Measurements from ENCODE around the gene LMF2.
"Not testable (repeated sequence)": the region's sequence is repeated elsewhere in the genome, so short reads cannot be mapped to it uniquely, and the experiment has no call there.

LMF2 gene

DNA sequence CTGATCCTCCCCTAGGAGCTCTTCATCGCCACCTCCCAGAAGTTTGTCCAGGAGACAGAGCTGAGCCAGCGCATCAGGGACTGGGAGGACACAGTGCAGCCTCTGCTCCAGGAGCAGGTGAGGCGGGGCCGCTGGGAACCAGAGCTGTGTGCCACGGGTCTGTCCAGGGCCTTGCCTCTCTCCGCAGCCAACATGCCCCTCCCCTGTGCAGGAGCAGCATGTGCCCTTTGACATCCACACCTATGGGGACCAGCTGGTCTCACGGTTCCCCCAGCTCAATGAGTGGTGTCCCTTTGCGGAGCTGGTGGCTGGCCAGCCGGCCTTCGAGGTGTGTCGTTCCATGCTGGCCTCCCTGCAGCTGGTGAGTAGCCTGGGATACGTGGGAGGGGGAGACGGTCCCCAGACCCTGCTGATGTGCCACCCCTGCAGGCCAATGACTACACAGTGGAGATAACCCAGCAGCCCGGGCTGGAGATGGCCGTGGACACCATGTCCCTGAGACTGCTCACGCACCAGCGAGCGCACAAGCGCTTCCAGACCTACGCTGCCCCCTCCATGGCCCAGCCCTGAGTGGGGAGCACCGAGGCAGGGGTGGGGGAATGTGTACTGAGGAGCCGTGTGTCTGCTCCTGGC lies 15.4 kb upstream of the LMF2 start:
- DNase-seq: no peak

DNA sequence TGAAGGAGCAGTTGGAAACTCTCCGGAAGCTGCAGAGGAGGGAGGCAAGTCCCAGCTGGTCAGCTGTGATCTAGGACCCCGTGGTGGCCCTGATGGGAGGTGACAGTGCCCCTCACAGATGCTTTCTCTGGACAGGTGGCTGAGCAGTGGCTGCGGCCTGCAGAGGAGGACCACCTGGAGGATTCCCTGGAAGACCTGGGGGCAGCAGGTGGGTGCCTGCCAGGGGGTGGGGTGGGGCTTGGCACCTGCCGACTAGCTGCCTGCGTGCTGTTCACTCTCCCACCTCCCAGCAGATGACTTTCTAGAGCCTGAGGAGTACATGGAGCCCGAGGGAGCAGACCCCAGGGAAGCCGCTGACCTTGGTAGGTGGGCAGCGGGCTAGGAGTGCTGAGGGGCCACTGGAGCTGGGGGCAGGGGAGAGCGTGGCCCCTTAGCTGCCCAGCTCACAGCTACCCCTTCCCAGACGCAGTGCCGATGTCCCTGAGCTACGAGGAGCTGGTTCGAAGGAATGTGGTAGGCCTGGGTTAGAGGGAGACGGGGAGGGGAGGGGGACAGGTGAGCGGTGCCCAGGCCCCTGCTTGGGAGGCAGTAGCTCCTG lies 14.8 kb upstream of the LMF2 start:
- no peak for DNase-seq

GRCh38 chr22:50521710-50522109 lies 14.2 kb upstream of the LMF2 start:
- no peak for DNase-seq

GRCh38 chr22:50520826-50521453 lies 13.4 kb upstream of the LMF2 start:
- no peak for DNase-seq

DNA sequence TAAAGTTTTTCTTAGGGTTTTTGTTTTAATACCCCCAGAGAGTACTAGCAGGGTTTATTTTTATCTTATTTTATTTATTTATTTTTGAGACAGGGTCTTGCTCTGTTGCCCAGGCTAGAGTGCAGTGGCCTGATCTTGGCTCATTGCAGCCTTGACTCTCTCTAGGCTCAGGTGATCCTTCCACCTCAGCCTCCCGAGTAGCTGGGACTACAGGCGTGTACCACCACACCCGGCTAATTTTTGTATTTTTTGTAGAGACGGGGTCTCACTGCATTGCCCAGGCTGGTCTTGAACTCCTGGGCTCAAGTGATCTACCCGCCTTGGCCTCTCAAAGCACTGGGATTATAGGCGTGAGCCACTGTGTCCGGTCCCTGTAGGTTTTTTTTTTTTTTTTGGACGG lies 12.7 kb upstream of the LMF2 start:
- DNase-seq: not testable (repeated sequence)

DNA sequence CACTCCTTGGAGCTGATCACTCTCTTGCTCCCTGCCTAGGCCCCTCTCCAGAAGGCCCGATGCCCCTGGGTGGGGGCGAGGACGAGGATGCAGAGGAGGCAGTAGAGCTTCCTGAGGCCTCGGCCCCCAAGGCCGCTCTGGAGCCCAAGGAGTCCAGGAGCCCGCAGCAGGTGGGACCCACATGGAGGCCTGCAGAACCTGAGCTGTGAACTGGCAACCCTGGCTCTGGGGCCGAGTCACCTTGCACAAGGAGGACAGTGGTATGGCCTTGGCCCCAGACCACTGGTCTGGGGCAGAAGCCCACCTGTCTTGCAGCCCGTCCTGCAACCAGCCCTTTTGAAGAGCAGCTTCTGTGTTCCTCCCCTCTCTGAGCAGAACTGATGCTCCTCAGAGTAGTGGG lies 11.6 kb upstream of the LMF2 start:
- no peak for DNase-seq

DNA sequence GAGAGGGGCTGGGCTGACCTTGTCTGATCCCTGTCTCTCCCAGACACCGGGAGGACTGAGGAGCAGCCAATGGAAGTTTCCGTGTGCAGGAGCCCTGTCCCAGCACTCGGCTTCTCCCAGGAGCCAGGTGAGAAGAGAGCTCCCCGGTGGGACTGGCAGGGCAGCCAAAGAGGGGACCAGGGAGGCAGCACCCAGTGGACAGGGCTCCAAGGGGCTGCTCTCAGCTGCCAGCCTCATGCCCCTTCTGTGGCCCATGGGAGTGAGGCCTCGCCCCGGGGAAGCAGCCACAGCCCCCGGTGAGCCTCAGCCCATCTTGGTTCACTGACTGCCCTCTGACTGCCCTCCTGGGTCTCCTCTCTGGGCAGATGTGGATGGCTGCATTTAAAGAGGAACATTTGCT lies 11.1 kb upstream of the LMF2 start:
- no peak for DNase-seq

GRCh38 chr22:50517495-50518260 lies 10.2 kb upstream of the LMF2 start:
- no peak for DNase-seq

DNA sequence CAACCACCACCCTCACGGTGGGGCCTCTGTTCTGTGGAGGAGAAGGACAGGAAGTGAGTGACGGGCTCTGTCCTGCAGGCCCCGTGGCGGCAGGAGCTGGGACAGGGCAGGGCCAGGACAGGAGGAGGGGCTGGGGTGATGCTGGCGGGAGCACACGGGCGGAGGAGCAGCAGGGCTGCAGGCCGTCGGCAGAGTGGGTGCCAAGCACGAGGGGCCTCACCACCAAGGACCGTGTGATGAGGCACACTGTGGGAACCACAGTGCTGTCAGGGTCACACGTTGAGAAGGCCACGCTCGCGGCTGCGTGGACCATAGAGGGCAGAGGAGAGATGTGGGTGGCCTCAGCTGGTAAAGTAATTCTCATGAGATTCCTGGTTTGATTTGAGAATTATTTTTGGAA lies 9.4 kb upstream of the LMF2 start:
- no peak for DNase-seq

- no peak for DNase-seq
These were observed 8.6 kb upstream of the LMF2 start for GRCh38 chr22:50516068-50516467.

DNA sequence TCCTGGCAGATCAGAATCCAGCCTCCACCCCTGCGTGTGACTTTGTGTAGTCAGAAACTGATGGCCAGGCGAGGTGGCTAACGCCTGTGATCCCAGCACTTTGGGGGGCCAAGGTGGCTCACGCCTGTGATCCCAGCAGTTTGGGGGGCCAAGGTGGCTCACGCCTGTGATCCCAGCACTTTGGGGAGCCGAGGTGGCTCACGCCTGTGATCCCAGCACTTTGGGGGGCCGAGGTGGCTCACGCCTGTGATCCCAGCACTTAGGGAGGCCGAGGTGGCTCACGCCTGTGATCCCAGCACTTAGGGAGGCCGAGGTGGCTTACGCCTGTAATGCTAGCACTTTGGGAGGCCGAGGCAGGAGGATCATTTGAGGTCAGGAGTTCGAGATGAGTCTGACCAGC lies 5.7 kb upstream of the LMF2 start:
- DNase-seq: no peak

- no peak for DNase-seq
These were observed 1.4 kb upstream of the LMF2 start for GRCh38 chr22:50508897-50509296.

- peak; percentile 97 to 100 for DNase-seq
These were observed 736 bp upstream of the LMF2 start, which contains the start of gene NCAPH2 for GRCh38 chr22:50507991-50508884. Gene NCAPH2, plus strand, starts transcription at chr22:50508224. Its CDS starts 114 bp downstream, at chr22:50508338.

GRCh38 chr22:50506611-50507420 lies 686 bp downstream of the LMF2 start:
- no peak for DNase-seq

- DNase-seq: no peak
These were observed 1.5 kb downstream of the LMF2 start for GRCh38 chr22:50505776-50506610.

GRCh38 chr22:50505276-50505775 lies 2.2 kb downstream of the LMF2 start:
- DNase-seq: no peak

GRCh38 chr22:50504369-50505211 lies 2.9 kb downstream of the LMF2 start:
- no peak for DNase-seq

DNA sequence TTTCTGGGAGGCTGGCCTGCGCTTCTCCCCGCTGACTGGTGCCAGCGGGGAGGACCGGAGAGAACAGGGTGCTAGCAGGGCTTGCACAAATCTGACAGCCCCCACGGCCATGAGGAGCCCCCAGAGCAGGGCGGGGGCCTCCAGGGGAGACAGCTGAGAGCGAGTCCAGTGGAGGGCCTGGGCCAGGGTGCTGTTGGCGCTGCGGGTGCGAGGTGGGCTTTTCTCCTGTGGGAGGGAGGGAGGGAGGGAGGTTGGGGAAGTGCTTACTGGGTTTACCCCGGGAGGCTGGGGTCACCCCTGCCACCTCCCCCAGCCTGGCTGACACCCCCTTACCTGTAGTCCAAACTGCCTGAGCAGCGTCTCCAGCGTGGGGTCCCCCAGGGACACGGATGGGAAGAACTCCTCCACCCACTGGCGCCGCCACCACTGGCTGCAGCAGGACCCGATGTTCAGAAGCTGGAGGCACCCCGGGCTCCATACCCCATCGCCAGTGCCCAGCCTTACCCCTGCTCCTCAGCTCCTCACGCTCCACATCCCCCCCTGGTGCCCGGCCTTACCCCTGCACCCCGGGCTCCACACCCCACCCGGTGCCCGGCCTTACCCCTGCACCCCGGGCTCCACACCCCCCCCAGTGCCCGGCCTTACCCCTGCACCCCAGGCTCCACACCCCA lies 3.9 kb downstream of the LMF2 start:
- DNase-seq: no peak

All from hippocampal formation (tissue), 2 donors.